Bronchial epithelial cell (primary cell): ENCODE measurements around the gene NECTIN4. TPM values are rescaled to one million over a fixed set of nuclear protein-coding genes. Genes with fewer than 3 reads are reported as not detected.
A peak's percentile ranks its signal among the peaks of the same experiment; 100 is the strongest.

Experiments
- DNase-seq: peaks from one replicate; pipeline ENCODE4 v3.0.0-alpha.2; 2010; ENCODE audit warnings: low read depth
- FAIRE-seq: peaks from 2 replicates; lab custom pipeline; 2011; peaks lifted over from hg19 to GRCh38; lab: Jason Lieb, UNC
- H3K27me3 ChIP-seq: 2 replicates; pipeline ENCODE4 v1.5.1; 2011; ENCODE audit warnings: low read length; ENCODE audit not compliant: control insufficient read depth, insufficient read depth
- H3K36me3 ChIP-seq: 2 replicates; pipeline ENCODE4 v1.5.1; 2011; ENCODE audit warnings: low read length; ENCODE audit not compliant: control insufficient read depth, insufficient read depth
- H3K4me3 ChIP-seq: 2 replicates; pipeline ENCODE4 v1.5.1; 2011; ENCODE audit warnings: mild to moderate bottlenecking, low read depth, low read length, control low read depth
- CTCF ChIP-seq: IDR thresholded peaks from 2 replicates; pipeline ENCODE4 v1.5.1; 2011; ENCODE audit warnings: mild to moderate bottlenecking, moderate library complexity, low read length, control low read depth, inconsistent platforms; ENCODE audit not compliant: insufficient read depth, severe bottlenecking
- total RNA-seq: library from RNA; depleted of rRNA; stranded (reverse); fragments of >200 nt; gene quantifications from 2 replicates; pipeline ENCODE4 v1.2.1, GENCODE V29; 2014

NECTIN4 gene
- total RNA-seq, 1 donor from 2014 or later: 108 TPM

GRCh38 chr1:161089938-161090337 is 580 bp upstream of the NECTIN4 start:
- H3K4me3 ChIP-seq: no peak overlapping the region
- H3K27me3 ChIP-seq: no peaks in the 10 kb centered on the region
- H3K36me3 ChIP-seq: no peaks in the 10 kb centered on the region
- DNase-seq (no peak), FAIRE-seq (no peak)
- no peak for TF ChIP-seq CTCF

GRCh38 chr1:161088587-161089110 is 709 bp downstream of the NECTIN4 start:
- Histone ChIP-seq H3K36me3 (no peaks in the 10 kb centered on the region), H3K4me3 (peak overlapping the region; percentile 62), H3K27me3 (no peaks in the 10 kb centered on the region)
- FAIRE-seq: no peak
- peak; percentile 85 for DNase-seq
- no peak for TF ChIP-seq CTCF

GRCh38 chr1:161086457-161086856 is 2.9 kb downstream of the NECTIN4 start:
- no peak for FAIRE-seq
- no peak for DNase-seq
- Histone ChIP-seq H3K36me3 (no peaks in the 10 kb centered on the region), H3K27me3 (no peaks in the 10 kb centered on the region), H3K4me3 (peak overlapping the region; percentile 62)
- no peak for TF ChIP-seq CTCF

GRCh38 chr1:161085165-161085564 is 4.2 kb downstream of the NECTIN4 start:
- H3K4me3 ChIP-seq: no peak overlapping the region
- DNase-seq (peak; percentile 27), FAIRE-seq (no peak)
- no peak for TF ChIP-seq CTCF
- no peaks in the 10 kb centered on the region for H3K27me3 ChIP-seq
- H3K36me3 ChIP-seq: no peaks in the 10 kb centered on the region

GRCh38 chr1:161084597-161084988 is 4.8 kb downstream of the NECTIN4 start:
- no peak for DNase-seq
- Histone ChIP-seq H3K36me3 (no peaks in the 10 kb centered on the region), H3K27me3 (no peaks in the 10 kb centered on the region), H3K4me3 (no peak overlapping the region)
- TF ChIP-seq CTCF: no peak
- no peak for FAIRE-seq
